Measurements from ENCODE around the gene SPSB1. TPM values are rescaled to one million over a fixed set of nuclear protein-coding genes. Genes with fewer than 3 reads are reported as not detected.

SPSB1 gene
- total and polyA plus RNA-seq, 10 donors, result 1.3 to 7.9 (median 4.1) TPM

DNA sequence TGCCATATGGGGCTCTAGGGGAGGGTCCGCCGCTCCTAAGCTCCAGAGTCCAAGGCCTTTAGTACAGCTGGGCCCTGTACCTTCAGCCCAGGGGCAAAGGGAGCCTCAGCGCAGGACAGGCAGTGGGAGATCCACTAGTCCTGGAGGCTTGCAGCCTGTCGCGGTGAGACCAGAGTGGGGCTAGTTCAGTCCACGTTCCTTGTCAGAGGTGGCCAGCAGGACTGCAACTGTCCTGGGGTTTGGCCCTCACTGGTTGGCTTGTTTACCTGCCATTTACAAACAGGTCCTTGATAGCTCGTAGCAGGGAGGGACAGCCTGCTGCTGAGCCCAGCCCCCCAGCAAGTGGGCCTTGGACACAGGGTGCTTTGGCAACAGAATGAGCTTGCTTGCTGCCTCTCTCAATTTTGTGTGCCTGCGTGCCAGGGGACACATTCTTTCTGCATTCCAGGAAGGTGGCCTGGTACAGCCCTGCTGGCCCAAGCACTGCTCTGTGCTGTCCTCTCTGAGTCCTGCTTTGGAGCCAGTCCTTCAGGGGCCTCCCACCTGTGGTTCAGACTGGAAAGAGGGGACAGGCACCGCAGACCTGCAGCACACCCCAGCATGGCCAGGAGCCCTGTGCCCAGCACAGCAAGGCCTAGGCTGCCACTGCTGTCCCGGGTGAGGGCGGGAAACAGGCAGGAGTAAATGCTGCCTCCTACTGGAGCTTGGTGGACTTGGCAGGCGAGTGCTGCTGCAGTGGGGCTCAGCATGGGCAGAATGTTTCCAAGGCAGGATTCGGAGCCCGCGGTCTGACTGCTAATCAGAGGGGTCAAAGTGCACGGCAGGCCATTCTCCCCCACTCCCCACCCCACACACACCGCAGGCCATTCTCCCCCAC is 42.9 kb upstream of the SPSB1 start:
- H3K27me3 ChIP-seq (replicated peaks in 1 of 7), result no peaks in the 10 kb centered on the region
- 74 to 85% (median 78%) methylated on average over 5 to 17 of the region's 17 CpGs for WGBS, 5 donors
- peaks cover 22 to 89% (median 46%) of the 10 kb centered on the region in 6 donors for H3K4me1 ChIP-seq
- peak in 10 of 11 experiments; percentile 14 to 71 (median 54) for TF ChIP-seq CTCF (IDR thresholded peaks at IDR 0.05 in 8 of 11, conservative IDR thresholded peaks at IDR 0.05 in 3 of 11)
- TF ChIP-seq POLR2A (IDR thresholded peaks at IDR 0.05), result no peak
- peak in 1 of 3 donors; percentile 32 for TF ChIP-seq POLR2AphosphoS5 (IDR thresholded peaks at IDR 0.05)
- H3K27ac ChIP-seq, result peak overlapping the region in 5 of 8 donors; percentile 4 to 80 (median 67)
- peak; percentile 82 for DNase-seq
- H3K4me3 ChIP-seq, result peak overlapping the region in 1 of 8 donors; percentile 24
- intact Hi-C loops (cut with DNase I; ENCODE audit: low total_unique reads), result no loop called here
- H3K9me3 ChIP-seq, result no peaks in the 10 kb centered on the region
- peaks cover 0 to 93% (median 38%) of the 10 kb centered on the region in 6 donors for H3K36me3 ChIP-seq

DNA sequence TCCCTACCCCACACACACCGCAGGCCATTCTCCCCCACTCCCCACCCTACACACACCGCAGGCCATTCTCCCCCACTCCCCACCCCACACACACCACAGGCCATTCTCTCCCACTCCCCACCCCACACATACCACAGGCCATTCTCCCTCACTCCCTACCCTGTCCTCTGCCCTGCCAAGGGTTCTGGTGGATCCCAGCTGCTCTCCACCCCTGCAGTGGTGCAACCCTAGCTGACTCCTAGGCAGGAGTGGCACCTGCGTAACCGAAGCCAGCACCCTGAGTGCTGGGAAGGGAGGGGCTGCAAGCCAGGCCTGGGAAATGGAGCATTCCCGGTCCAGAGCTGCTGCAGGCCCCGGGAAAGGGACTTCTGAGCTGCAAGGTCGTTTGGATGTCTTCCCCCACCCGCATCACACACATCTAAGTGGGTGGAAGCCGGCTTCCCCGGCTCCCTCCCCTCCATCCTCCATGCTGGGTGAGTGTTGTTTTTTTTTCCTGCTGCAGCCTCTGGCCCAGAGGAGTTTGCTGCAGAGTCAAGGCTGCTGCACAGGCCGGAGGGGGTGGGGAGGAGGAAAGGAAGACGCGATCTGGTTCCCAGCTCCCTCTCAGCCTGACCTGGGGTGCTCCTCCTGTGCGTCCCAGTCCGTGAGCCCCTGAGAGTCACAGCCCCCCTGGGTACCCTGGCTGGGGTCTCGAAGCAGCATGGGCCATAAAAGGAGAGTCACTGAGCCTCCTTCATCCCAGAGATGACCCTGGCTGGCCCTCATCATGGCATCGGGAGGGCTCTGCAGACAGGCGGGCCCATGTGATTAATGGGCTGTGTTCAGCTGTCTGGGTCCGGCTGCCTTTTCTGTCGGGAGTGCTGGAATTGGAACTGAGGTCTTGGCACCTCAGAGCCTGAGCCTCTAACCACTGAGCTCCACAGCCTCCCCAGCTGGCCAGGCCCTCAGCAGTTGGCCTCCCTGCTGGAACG is 42.0 kb upstream of the SPSB1 start:
- no peaks in the 10 kb centered on the region for H3K27me3 ChIP-seq (replicated peaks in 1 of 7)
- intact Hi-C loops (cut with DNase I; ENCODE audit: low total_unique reads), result no loop called here
- H3K9me3 ChIP-seq, result no peaks in the 10 kb centered on the region
- TF ChIP-seq POLR2A (IDR thresholded peaks at IDR 0.05), result no peak
- no peak for TF ChIP-seq CTCF (IDR thresholded peaks at IDR 0.05 in 8 of 11, conservative IDR thresholded peaks at IDR 0.05 in 3 of 11)
- TF ChIP-seq POLR2AphosphoS5 (IDR thresholded peaks at IDR 0.05), result peak in 2 of 3 donors; percentile 25 to 42
- peak overlapping the region in 1 of 8 donors; percentile 24 for H3K4me3 ChIP-seq
- H3K4me1 ChIP-seq, result peaks cover 17 to 85% (median 41%) of the 10 kb centered on the region in 6 donors
- 54 to 75% (median 68%) methylated on average over 17 to 21 of the region's 21 CpGs for WGBS, 5 donors
- DNase-seq, result peak; percentile 38
- H3K36me3 ChIP-seq, result peaks cover 0 to 90% (median 33%) of the 10 kb centered on the region in 6 donors
- peak overlapping the region in 6 of 8 donors; percentile 50 to 80 (median 64) for H3K27ac ChIP-seq

- H3K27ac ChIP-seq, result peak overlapping the region in 6 of 8 donors; percentile 50 to 80 (median 64)
These were observed 41.2 kb upstream of the SPSB1 start for GRCh38 chr1:9251501-9251900.

More at GRCh38 chr1:9251501-9251900, 41.2 kb upstream of the SPSB1 start:
- peaks cover 17 to 85% (median 46%) of the 10 kb centered on the region in 6 donors for H3K4me1 ChIP-seq
- WGBS, 5 donors, result 64 to 79% (median 74%) methylated on average over 4 to 6 of the region's 6 CpGs
- intact Hi-C loops (cut with DNase I; ENCODE audit: low total_unique reads), result no loop called here
- TF ChIP-seq POLR2A (IDR thresholded peaks at IDR 0.05), result no peak
- TF ChIP-seq POLR2AphosphoS5 (IDR thresholded peaks at IDR 0.05), result peak in 2 of 3 donors; percentile 26 to 42
- TF ChIP-seq CTCF (IDR thresholded peaks at IDR 0.05 in 8 of 11, conservative IDR thresholded peaks at IDR 0.05 in 3 of 11), result no peak
- H3K27me3 ChIP-seq (replicated peaks in 1 of 7), result no peaks in the 10 kb centered on the region
- H3K9me3 ChIP-seq, result no peaks in the 10 kb centered on the region
- DNase-seq, result peak; percentile 73
- H3K4me3 ChIP-seq, result no peak overlapping the region
- peaks cover 0 to 90% (median 28%) of the 10 kb centered on the region in 6 donors for H3K36me3 ChIP-seq

All from spleen (tissue), 11 donors.